Measurements from ENCODE around the gene C3AR1. TPM values are rescaled to one million over a fixed set of nuclear protein-coding genes. Genes with fewer than 3 reads are reported as not detected.
A peak's percentile ranks its signal among the peaks of the same experiment; 100 is the strongest.

The C3AR1 gene
- total and polyA plus RNA-seq, 2 of the 13 experiments (the other 11 are each of a cell fraction or from before 2014, with no cell fraction given) = not detected

DNA sequence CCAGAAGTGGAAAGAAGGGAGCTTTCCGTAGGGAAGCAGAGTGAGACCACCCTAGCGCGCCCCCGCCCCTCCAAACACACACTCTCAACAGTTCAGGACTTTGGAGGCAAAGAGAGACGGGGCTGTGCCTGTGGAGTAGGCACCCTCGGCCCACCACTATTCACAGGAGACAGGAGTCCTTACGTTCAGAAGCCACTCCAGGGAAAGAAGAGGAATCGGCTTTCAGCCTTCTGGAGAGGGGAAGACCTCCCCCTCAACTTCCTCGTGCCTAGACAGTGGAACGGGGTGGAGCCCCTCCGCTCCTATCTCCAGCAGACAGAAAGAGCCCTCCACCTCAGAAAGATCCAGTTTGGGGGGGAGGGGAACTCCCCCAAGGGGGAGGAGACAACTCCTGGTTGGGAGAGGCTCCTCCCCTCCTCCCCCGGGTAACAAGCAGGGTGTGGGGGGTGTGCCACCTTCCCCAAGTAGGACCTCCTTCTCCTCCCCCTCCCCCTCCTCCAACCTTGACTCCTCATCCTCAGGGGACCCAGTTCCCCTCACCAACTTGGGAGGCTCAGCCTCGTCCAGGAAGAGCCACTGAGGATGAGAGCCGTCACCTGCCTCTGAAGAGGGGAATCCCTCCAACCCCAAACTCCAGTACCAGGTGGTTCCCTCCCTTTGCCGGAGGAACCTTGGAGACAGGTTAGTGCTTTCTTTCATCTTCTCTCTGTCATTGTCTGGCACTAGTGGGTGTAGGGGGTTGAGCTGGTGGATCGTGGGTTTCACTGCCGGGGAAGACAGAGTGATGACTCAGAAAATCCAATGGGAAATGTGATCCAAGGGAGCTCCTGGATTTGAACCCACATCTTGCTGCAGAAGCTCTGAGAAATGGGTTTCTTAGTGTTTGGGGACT lies 32.8 kb downstream of the C3AR1 start (continued):
- TF ChIP-seq, protein P1, sequence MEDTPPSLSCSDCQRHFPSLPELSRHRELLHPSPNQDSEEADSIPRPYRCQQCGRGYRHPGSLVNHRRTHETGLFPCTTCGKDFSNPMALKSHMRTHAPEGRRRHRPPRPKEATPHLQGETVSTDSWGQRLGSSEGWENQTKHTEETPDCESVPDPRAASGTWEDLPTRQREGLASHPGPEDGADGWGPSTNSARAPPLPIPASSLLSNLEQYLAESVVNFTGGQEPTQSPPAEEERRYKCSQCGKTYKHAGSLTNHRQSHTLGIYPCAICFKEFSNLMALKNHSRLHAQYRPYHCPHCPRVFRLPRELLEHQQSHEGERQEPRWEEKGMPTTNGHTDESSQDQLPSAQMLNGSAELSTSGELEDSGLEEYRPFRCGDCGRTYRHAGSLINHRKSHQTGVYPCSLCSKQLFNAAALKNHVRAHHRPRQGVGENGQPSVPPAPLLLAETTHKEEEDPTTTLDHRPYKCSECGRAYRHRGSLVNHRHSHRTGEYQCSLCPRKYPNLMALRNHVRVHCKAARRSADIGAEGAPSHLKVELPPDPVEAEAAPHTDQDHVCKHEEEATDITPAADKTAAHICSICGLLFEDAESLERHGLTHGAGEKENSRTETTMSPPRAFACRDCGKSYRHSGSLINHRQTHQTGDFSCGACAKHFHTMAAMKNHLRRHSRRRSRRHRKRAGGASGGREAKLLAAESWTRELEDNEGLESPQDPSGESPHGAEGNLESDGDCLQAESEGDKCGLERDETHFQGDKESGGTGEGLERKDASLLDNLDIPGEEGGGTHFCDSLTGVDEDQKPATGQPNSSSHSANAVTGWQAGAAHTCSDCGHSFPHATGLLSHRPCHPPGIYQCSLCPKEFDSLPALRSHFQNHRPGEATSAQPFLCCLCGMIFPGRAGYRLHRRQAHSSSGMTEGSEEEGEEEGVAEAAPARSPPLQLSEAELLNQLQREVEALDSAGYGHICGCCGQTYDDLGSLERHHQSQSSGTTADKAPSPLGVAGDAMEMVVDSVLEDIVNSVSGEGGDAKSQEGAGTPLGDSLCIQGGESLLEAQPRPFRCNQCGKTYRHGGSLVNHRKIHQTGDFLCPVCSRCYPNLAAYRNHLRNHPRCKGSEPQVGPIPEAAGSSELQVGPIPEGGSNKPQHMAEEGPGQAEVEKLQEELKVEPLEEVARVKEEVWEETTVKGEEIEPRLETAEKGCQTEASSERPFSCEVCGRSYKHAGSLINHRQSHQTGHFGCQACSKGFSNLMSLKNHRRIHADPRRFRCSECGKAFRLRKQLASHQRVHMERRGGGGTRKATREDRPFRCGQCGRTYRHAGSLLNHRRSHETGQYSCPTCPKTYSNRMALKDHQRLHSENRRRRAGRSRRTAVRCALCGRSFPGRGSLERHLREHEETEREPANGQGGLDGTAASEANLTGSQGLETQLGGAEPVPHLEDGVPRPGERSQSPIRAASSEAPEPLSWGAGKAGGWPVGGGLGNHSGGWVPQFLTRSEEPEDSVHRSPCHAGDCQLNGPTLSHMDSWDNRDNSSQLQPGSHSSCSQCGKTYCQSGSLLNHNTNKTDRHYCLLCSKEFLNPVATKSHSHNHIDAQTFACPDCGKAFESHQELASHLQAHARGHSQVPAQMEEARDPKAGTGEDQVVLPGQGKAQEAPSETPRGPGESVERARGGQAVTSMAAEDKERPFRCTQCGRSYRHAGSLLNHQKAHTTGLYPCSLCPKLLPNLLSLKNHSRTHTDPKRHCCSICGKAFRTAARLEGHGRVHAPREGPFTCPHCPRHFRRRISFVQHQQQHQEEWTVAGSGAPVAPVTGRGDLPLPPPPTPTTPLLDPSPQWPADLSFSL (CRISPR knock-in tag; IDR thresholded peaks at IDR 0.05) = no peak
- no peak; the same call in 1 of the 2 replicates for TF ChIP-seq ZNF225 (CRISPR knock-in tag; IDR thresholded peaks at IDR 0.05)
- TF ChIP-seq ZNF468 (CRISPR knock-in tag; IDR thresholded peaks at IDR 0.05) = no peak
- TF ChIP-seq JDP2 (CRISPR knock-in tag; IDR thresholded peaks at IDR 0.05; ENCODE audit: borderline replicate concordance) = no peak
- no peak for TF ChIP-seq ZNF121 (CRISPR knock-in tag; IDR thresholded peaks at IDR 0.05)
- no peak for TF ChIP-seq ZMYM4 (CRISPR knock-in tag; IDR thresholded peaks at IDR 0.05)
- no peak for TF ChIP-seq NFE2L1 (CRISPR knock-in tag; IDR thresholded peaks at IDR 0.05; ENCODE audit: borderline replicate concordance)
- peak; percentile 22 for TF ChIP-seq TAF1 (CRISPR knock-in tag; IDR thresholded peaks at IDR 0.05)

Measured in HepG2 (cell line).